HG02870 (cell line): Measurements from ENCODE around the gene PPFIA4.

ENCODE experiments used
- ATAC-seq: cut with Tn5 transposase; IDR thresholded peaks from one replicate; pipeline ENCODE4 v1.9.1; 2021; ENCODE audit warnings: mild to moderate bottlenecking, moderate library complexity; ENCODE audit not compliant: unreplicated experiment

PPFIA4 gene

DNA sequence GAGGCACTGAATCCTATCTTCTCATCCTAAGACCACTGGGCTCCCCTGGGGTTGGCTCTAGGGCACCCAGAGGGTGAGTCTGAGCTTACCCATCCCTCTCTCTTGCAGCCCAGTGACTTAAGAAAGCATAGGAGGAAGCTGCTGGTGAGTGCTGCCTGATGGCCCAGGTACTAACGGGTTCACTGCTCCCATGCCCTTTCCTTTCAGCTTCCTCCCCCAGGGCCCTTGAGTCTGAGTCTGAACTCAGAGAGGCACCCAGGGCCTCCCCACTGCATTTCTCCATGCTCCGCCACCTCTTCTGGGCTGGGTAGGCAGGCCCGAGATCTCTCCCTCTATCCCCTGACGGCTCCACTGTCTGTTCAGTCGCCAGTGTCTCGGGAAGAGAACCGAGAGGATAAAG, 29.7 kb downstream of the PPFIA4 start:
- no peak for ATAC-seq

- no peak for ATAC-seq
Observed at GRCh38 chr1:203056516-203056915, 30.2 kb downstream of the PPFIA4 start.

DNA sequence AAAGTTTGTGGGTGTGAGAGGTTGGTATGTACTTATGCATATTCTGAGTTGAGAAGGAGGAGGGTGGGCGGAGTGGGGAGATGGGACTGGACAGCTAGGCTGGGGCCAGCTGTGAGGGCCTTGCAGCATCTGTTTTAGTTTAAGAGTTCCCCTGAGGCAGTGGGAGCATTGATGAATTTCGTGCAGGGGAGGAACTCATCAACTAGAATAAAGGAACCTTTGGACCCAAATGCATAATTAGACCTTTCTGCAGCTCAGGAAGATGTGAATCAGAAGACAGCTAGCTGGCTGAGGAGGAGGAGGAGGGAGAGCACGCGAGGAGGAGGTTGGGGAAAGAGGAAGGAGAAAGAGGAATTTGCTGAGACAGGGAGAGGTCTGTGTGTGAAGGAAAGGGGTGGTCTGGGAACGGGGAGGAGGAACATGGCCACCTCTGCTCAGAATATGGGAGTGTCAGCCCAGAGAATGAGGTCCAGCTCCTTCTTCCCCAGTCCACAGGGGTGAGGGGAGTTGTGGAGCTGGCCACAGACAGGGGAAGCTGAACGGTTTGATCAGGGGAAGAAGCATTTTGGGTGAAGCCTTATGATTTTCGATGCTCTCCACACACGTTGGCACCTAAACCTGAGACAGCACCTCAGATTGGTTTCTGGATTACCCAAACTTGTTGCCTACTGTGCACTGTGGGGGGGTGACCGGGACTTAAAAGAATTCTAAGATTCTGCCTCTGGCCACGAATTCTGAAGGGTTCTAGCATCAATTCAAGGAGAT, 31.8 kb downstream of the PPFIA4 start:
- ATAC-seq: no peak

GRCh38 chr1:203058676-203058935, 32.3 kb downstream of the PPFIA4 start:
- no peak for ATAC-seq

- ATAC-seq: no peak
Observed at GRCh38 chr1:203059485-203059884, 33.2 kb downstream of the PPFIA4 start.

DNA sequence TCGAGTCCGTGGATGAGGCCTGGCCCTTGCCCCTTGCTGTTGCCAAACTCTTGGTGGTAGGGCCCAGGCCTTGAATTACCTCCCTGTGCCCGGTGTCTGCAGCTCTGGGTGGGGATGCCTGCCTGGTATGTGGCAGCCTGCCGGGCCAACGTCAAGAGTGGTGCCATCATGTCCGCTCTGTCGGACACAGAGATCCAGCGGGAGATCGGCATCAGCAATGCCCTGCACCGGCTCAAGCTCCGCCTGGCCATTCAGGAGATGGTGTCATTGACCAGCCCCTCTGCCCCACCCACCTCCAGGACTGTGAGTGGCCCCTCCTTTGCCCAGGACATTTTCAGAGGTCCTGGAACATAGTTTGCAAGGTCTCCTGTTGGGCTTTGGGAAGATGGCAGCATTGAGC, 33.8 kb downstream of the PPFIA4 start:
- no peak for ATAC-seq

- ATAC-seq: no peak
Observed at GRCh38 chr1:203063287-203063686, 37.0 kb downstream of the PPFIA4 start.

DNA sequence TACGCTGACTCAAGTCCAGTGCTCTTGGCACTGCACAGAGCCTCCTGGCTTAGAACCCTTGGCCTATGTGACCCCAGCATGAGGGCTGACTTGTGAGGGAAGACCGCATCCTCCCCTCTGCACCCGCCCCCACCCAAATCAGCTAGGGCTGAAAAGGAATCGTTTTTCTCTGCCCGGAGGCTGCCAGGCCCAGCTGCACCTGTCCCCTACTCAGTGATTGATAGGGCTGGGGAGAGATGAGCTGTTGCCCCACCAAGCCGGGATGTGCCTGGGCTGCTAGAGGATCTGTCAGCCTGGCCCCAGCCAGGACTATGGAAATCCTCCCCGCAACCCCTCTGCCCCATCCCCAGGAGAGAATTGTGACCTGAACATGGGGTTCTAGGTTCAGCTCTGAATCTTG, 38.9 kb downstream of the PPFIA4 start:
- ATAC-seq: no peak

DNA sequence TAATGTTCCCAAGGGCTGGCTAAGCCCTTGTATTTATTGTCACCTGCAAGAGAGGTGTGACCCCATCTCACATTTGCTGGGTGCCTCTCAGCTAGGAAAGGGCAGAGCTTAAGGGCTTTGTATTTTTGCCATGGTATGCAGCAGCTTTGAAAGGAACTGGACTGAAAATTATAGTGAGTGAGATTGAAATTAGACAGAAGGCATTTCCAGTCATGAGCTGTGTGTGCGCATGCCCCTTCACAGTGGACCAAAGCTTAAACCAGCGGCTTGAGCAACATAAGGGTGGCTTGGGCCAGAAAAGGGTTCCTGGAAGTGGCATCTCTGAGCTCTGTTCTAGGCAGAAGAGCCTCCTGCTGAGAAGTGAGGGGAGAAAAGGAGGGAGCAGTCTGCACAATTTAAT, 39.7 kb downstream of the PPFIA4 start:
- ATAC-seq: no peak

DNA sequence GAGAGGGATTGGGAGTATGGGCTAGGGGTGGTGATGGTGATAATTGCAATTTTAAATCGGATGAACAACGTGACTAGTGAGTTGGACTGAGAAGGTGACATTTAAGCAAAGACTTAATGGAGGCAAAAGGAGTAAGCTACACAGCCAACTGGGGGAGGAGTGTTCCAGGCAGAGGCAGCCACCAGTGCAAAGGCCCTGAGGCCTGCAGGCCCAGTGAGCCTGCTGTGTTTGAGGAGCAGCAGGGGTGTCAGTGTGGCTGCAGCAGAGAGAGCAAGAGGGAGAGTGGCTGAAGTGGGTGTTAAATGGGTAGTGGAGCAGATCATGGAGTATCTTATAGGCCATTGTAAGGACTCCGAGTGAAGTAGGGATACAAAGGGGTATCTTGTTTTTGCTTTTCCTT, 40.7 kb downstream of the PPFIA4 start:
- no peak for ATAC-seq

DNA sequence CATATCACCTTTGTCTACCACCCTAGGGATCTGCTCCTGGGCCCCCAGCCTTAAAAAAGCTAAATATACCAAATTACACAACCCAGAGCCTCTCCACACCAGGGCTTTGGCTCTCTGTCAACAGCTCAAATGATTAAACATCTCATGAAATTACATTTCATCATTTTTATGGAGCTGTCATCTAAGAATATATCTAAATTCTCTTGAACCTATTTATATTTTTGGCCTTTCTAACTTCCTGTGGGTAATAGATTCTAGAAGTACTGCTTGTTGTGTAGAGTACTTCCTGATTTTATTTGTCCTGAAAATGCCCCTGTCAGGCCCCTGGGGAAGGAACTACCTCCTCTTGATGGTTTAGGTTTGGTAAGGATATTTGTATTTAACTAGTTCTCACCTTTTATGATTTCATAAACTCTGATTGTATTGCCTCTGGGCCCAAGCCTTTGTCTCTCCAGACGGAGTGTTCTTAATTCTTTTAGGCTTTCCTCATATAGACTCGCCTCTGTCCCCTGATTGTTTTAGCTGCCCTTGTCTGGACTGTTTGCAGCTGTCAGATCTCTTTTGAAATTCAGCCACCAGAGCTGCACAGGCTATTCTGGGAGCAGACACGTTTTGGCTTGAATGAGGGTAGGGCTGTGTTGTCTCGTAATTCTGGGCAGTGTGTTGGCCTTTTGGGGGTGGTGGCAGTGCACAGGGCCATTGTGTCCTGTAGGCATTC, 42.9 kb downstream of the PPFIA4 start:
- no peak for ATAC-seq

DNA sequence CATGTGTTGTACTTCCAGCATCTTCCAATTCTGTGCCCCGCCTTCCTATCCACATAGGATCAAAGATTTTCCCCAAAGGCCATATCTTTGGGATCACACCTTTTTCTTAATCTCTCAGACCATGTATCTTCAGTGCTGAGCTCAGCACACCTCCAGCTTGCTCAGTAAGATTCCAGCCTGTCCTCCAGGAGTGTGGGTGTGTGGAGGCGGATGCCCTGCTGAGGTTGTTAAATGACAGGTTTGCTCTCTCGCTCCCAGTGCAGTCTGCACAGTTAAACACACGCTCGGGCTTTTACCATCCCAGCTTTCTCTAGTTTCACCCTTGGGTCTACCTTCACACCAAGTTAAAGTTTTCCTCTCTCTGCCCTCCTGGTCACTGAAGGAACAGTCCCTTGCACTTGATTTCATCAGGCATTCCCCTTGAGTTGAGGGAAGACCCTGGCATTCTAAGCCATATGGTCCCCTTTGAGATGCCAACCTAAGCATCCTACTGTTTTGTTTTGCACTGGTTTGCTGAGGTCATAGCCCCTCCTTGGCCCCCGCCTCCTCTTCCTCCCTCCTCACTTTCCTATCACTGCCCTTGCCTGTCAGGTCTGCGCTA, 45.8 kb downstream of the PPFIA4 start:
- ATAC-seq: no peak

- ATAC-seq: no peak
Observed at GRCh38 chr1:203072911-203073310, 46.6 kb downstream of the PPFIA4 start.

GRCh38 chr1:203073469-203073868, 47.2 kb downstream of the PPFIA4 start:
- ATAC-seq: no peak

DNA sequence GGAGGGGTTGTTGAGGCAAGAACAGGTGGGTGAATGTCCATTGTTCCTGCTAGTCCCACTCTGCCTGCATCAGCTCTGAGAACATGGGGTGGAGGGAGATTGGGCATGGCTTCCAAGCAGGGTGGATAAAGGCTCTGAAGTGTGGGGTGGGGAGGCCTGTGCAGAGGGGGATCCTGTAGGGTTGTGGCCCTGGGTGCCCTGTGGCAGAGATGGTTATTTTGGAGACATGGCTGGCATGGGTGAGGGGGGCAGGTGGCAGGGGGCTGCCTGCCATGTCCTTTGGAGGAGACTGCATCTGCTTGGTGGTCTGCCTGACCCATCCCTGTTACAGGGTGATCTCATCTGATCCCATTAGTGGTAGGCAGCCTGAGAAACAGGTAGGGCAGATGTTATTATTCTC, 48.3 kb downstream of the PPFIA4 start:
- no peak for ATAC-seq

GRCh38 chr1:203075236-203076030, 49.1 kb downstream of the PPFIA4 start:
- no peak for ATAC-seq

- ATAC-seq: no peak
Observed at GRCh38 chr1:203076031-203076511, 49.8 kb downstream of the PPFIA4 start.

- ATAC-seq: no peak
Observed at GRCh38 chr1:203077367-203077766, 51.1 kb downstream of the PPFIA4 start.

DNA sequence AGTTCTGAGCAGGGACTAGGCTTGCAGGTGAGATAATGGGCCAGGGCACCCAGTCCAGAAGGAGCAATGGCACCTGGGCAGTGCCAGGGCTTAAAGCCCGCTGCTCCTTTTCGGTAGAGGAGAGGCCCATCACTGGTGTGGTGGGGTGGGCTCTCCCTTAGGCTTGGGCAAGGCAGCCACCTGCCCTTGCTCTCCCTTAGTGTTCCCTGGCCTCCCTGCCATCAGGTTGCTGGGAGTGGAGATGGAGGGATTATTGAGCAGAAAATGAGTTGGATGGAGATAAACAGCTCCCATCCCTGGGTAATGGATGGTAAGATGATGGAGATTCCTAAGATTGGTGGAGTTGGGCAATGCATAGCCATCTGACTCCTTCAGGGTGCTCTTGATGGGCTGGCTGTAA, 51.7 kb downstream of the PPFIA4 start:
- no peak for ATAC-seq

DNA sequence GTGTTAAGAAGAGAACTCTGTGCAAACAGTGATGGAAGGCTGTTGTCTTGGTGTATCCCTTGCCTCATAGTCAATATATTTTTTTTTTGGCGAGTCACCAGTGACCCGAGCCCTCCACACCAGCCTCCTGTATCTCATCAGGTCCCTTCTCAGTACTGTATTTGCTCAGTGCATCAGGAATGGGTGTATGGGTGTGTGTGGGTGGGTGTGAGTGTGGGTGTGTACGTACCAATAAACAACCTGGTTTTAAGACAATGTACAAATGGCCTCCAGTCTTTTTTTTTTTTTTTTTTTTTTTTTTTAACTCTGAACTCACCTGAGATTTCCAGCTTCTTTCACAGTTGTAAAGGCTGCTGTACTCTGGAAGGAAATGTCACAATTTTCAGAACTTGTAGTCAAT, 52.2 kb downstream of the PPFIA4 start:
- no peak for ATAC-seq

- no peak for ATAC-seq
Observed at GRCh38 chr1:203080456-203080855, 54.2 kb downstream of the PPFIA4 start.
